Measurements from ENCODE around the gene MSMP. TPM values are rescaled to one million over a fixed set of nuclear protein-coding genes. Genes with fewer than 3 reads are reported as not detected.

The MSMP gene
- total RNA-seq, 1 experiment from 2014 or later = 4.2 TPM

DNA sequence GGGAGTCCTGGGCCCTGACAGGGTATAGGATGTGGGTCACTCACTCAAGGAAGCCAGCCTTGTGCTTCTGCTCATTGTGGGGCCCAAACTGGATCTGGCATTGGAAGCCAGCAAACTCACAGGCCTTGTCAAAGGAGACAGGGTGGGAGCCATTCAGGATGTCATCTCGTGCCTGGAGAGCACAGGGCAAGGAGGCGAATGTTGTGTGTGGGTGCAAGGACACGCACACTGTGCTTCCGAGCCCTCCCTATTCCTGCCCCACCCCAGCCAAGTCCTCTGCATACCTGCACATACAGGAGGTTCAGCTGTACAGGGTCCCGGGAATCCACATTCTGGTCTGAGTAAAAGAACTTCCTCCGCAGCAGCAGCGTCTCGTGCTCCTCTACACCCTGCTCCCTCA is 30.2 kb downstream of the MSMP start:
- H3K36me3 ChIP-seq (ENCODE audit: insufficient read depth, low read length) = peaks cover 39% of the 10 kb centered on the region; the same call in 1 of the 2 replicates
- no peak overlapping the region for H3K27ac ChIP-seq (ENCODE audit: low read length)
- H3K9ac ChIP-seq (ENCODE audit: low read length) = no peak overlapping the region
- H3K27me3 ChIP-seq (ENCODE audit: low read length) = no peaks in the 10 kb centered on the region
- peaks cover 3% of the 10 kb centered on the region; the same call in 1 of the 2 replicates for H4K20me1 ChIP-seq (ENCODE audit: insufficient read depth, low read depth, low read length)
- peaks cover 12% of the 10 kb centered on the region for H3K4me1 ChIP-seq (ENCODE audit: low read length)
- H3K4me2 ChIP-seq (ENCODE audit: low read depth, low read length, poor library complexity, severe bottlenecking) = no peak overlapping the region
- no peaks in the 10 kb centered on the region for H3K9me2 ChIP-seq (replicated peaks; ENCODE audit: insufficient read depth, low read length)
- no peaks in the 10 kb centered on the region for H3K9me3 ChIP-seq (ENCODE audit: low read length)
- no peak for DNase-seq
- peaks cover 29% of the 10 kb centered on the region for H3K79me2 ChIP-seq (ENCODE audit: low read length)
- H2AFZ ChIP-seq (ENCODE audit: low read length) = no peak overlapping the region
- no peak overlapping the region for H3K4me3 ChIP-seq (ENCODE audit: low read length)

- no peaks in the 10 kb centered on the region for H3K9me2 ChIP-seq (replicated peaks; ENCODE audit: insufficient read depth, low read length)
- H3K9ac ChIP-seq (ENCODE audit: low read length) = no peak overlapping the region
- no peak overlapping the region for H3K4me3 ChIP-seq (ENCODE audit: low read length)
- peaks cover 36% of the 10 kb centered on the region; the same call in 1 of the 2 replicates for H3K36me3 ChIP-seq (ENCODE audit: insufficient read depth, low read length)
- H2AFZ ChIP-seq (ENCODE audit: low read length) = no peak overlapping the region
- H3K79me2 ChIP-seq (ENCODE audit: low read length) = peaks cover 24% of the 10 kb centered on the region
- peaks cover 7% of the 10 kb centered on the region for H3K4me1 ChIP-seq (ENCODE audit: low read length)
- no peaks in the 10 kb centered on the region for H3K9me3 ChIP-seq (ENCODE audit: low read length)
- DNase-seq = no peak
- no peaks in the 10 kb centered on the region for H3K27me3 ChIP-seq (ENCODE audit: low read length)
- H3K4me2 ChIP-seq (ENCODE audit: low read depth, low read length, poor library complexity, severe bottlenecking) = no peak overlapping the region
- H4K20me1 ChIP-seq (ENCODE audit: insufficient read depth, low read depth, low read length) = peaks cover 3% of the 10 kb centered on the region; the same call in 1 of the 2 replicates
- H3K27ac ChIP-seq (ENCODE audit: low read length) = no peak overlapping the region
Observed at GRCh38 chr9:35723426-35723825, 30.6 kb downstream of the MSMP start.

GRCh38 chr9:35719546-35719945 is 34.5 kb downstream of the MSMP start:
- Histone ChIP-seq H3K27ac (ENCODE audit: low read length) (no peak overlapping the region), H3K9me2 (replicated peaks; ENCODE audit: insufficient read depth, low read length) (no peaks in the 10 kb centered on the region), H3K36me3 (ENCODE audit: insufficient read depth, low read length) (peaks cover 49% of the 10 kb centered on the region; the same call in 1 of the 2 replicates), H2AFZ (ENCODE audit: low read length) (no peak overlapping the region), H3K27me3 (ENCODE audit: low read length) (no peaks in the 10 kb centered on the region), H3K4me2 (ENCODE audit: low read depth, low read length, poor library complexity, severe bottlenecking) (no peak overlapping the region), H3K79me2 (ENCODE audit: low read length) (no peaks in the 10 kb centered on the region), H3K9ac (ENCODE audit: low read length) (no peak overlapping the region), H3K4me3 (ENCODE audit: low read length) (no peak overlapping the region), H3K4me1 (ENCODE audit: low read length) (no peaks in the 10 kb centered on the region), H4K20me1 (ENCODE audit: insufficient read depth, low read depth, low read length) (no peaks in the 10 kb centered on the region), H3K9me3 (ENCODE audit: low read length) (no peaks in the 10 kb centered on the region)
- DNase-seq = no peak

GRCh38 chr9:35718721-35719511 is 35.2 kb downstream of the MSMP start:
- Histone ChIP-seq H3K4me3 (ENCODE audit: low read length) (no peak overlapping the region), H3K4me1 (ENCODE audit: low read length) (no peaks in the 10 kb centered on the region), H3K9ac (ENCODE audit: low read length) (no peak overlapping the region), H3K36me3 (ENCODE audit: insufficient read depth, low read length) (peaks cover 47% of the 10 kb centered on the region), H3K4me2 (ENCODE audit: low read depth, low read length, poor library complexity, severe bottlenecking) (no peak overlapping the region), H3K27me3 (ENCODE audit: low read length) (no peaks in the 10 kb centered on the region), H3K79me2 (ENCODE audit: low read length) (no peaks in the 10 kb centered on the region), H4K20me1 (ENCODE audit: insufficient read depth, low read depth, low read length) (no peaks in the 10 kb centered on the region), H3K27ac (ENCODE audit: low read length) (no peak overlapping the region), H3K9me2 (replicated peaks; ENCODE audit: insufficient read depth, low read length) (no peaks in the 10 kb centered on the region), H3K9me3 (ENCODE audit: low read length) (no peaks in the 10 kb centered on the region), H2AFZ (ENCODE audit: low read length) (no peak overlapping the region)
- no peak for DNase-seq

- H3K4me2 ChIP-seq (ENCODE audit: low read depth, low read length, poor library complexity, severe bottlenecking) = no peak overlapping the region
- H2AFZ ChIP-seq (ENCODE audit: low read length) = no peak overlapping the region
- H3K4me1 ChIP-seq (ENCODE audit: low read length) = no peaks in the 10 kb centered on the region
- no peak overlapping the region for H3K27ac ChIP-seq (ENCODE audit: low read length)
- no peak overlapping the region for H3K9ac ChIP-seq (ENCODE audit: low read length)
- no peaks in the 10 kb centered on the region for H3K27me3 ChIP-seq (ENCODE audit: low read length)
- DNase-seq = no peak
- H3K36me3 ChIP-seq (ENCODE audit: insufficient read depth, low read length) = peaks cover 49% of the 10 kb centered on the region
- no peak overlapping the region for H3K4me3 ChIP-seq (ENCODE audit: low read length)
- H4K20me1 ChIP-seq (ENCODE audit: insufficient read depth, low read depth, low read length) = no peaks in the 10 kb centered on the region
- no peaks in the 10 kb centered on the region for H3K9me3 ChIP-seq (ENCODE audit: low read length)
- H3K79me2 ChIP-seq (ENCODE audit: low read length) = no peaks in the 10 kb centered on the region
- no peaks in the 10 kb centered on the region for H3K9me2 ChIP-seq (replicated peaks; ENCODE audit: insufficient read depth, low read length)
Observed at GRCh38 chr9:35717132-35717870, 36.8 kb downstream of the MSMP start.

DNA sequence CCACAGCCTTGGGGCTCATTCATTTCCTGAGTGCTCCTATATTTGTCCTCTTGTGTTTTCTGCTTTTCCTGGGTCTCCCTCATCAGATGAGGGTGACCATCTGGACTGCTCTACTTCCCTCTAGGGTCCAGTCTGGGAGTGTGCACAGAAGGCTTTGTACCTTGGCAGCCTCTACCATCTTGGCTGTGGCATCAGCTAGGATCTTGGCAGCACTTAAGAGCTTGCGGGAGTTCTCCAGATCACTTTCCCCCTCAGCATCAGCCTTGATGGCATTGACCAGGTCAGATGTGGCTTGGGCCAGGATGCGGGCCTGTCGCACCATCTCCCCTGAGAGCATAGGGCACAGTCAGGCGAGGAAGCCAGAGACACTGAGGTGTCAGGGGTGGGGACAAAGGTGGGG is 37.8 kb downstream of the MSMP start:
- Histone ChIP-seq H3K27me3 (ENCODE audit: low read length) (no peaks in the 10 kb centered on the region), H3K9ac (ENCODE audit: low read length) (no peak overlapping the region), H3K9me3 (ENCODE audit: low read length) (no peaks in the 10 kb centered on the region), H3K79me2 (ENCODE audit: low read length) (no peaks in the 10 kb centered on the region), H3K4me3 (ENCODE audit: low read length) (no peak overlapping the region), H3K4me1 (ENCODE audit: low read length) (no peaks in the 10 kb centered on the region), H4K20me1 (ENCODE audit: insufficient read depth, low read depth, low read length) (no peaks in the 10 kb centered on the region), H3K9me2 (replicated peaks; ENCODE audit: insufficient read depth, low read length) (no peaks in the 10 kb centered on the region), H3K36me3 (ENCODE audit: insufficient read depth, low read length) (peaks cover 43% of the 10 kb centered on the region), H3K27ac (ENCODE audit: low read length) (no peak overlapping the region), H2AFZ (ENCODE audit: low read length) (no peak overlapping the region), H3K4me2 (ENCODE audit: low read depth, low read length, poor library complexity, severe bottlenecking) (no peak overlapping the region)
- no peak for DNase-seq

GRCh38 chr9:35714579-35715252 is 39.4 kb downstream of the MSMP start:
- DNase-seq = no peak
- Histone ChIP-seq H3K9ac (ENCODE audit: low read length) (no peak overlapping the region), H4K20me1 (ENCODE audit: insufficient read depth, low read depth, low read length) (no peaks in the 10 kb centered on the region), H3K9me2 (replicated peaks; ENCODE audit: insufficient read depth, low read length) (no peaks in the 10 kb centered on the region), H2AFZ (ENCODE audit: low read length) (no peak overlapping the region), H3K9me3 (ENCODE audit: low read length) (no peaks in the 10 kb centered on the region), H3K27me3 (ENCODE audit: low read length) (no peaks in the 10 kb centered on the region), H3K36me3 (ENCODE audit: insufficient read depth, low read length) (peaks cover 39% of the 10 kb centered on the region), H3K4me2 (ENCODE audit: low read depth, low read length, poor library complexity, severe bottlenecking) (no peak overlapping the region), H3K79me2 (ENCODE audit: low read length) (no peaks in the 10 kb centered on the region), H3K27ac (ENCODE audit: low read length) (no peak overlapping the region), H3K4me1 (ENCODE audit: low read length) (no peaks in the 10 kb centered on the region), H3K4me3 (ENCODE audit: low read length) (no peak overlapping the region)

- no peaks in the 10 kb centered on the region for H3K9me2 ChIP-seq (replicated peaks; ENCODE audit: insufficient read depth, low read length)
- no peaks in the 10 kb centered on the region for H3K4me1 ChIP-seq (ENCODE audit: low read length)
- no peaks in the 10 kb centered on the region for H3K79me2 ChIP-seq (ENCODE audit: low read length)
- no peak overlapping the region for H3K27ac ChIP-seq (ENCODE audit: low read length)
- no peaks in the 10 kb centered on the region for H3K9me3 ChIP-seq (ENCODE audit: low read length)
- no peak overlapping the region for H3K9ac ChIP-seq (ENCODE audit: low read length)
- H3K36me3 ChIP-seq (ENCODE audit: insufficient read depth, low read length) = peaks cover 35% of the 10 kb centered on the region
- no peak overlapping the region for H3K4me2 ChIP-seq (ENCODE audit: low read depth, low read length, poor library complexity, severe bottlenecking)
- H2AFZ ChIP-seq (ENCODE audit: low read length) = no peak overlapping the region
- DNase-seq = no peak
- H4K20me1 ChIP-seq (ENCODE audit: insufficient read depth, low read depth, low read length) = no peaks in the 10 kb centered on the region
- H3K4me3 ChIP-seq (ENCODE audit: low read length) = no peak overlapping the region
- H3K27me3 ChIP-seq (ENCODE audit: low read length) = no peaks in the 10 kb centered on the region
Observed at GRCh38 chr9:35714123-35714522, 40.0 kb downstream of the MSMP start.
